ENCODE measurements around the gene DGCR8. TPM values are rescaled to one million over a fixed set of nuclear protein-coding genes. Genes with fewer than 3 reads are reported as not detected.

DGCR8 gene
- polyA plus RNA-seq: 10 to 100 TPM; 17.0 to 31.0 (median 17.7) TPM
- long read RNA-seq, donor 1, full-length matches to known transcripts: 5 of 13 reads
- long read RNA-seq, donor 1, partial matches to known transcripts: 8 of 13 reads
- long read RNA-seq, donor 1, other reads (novel, unspliced or antisense): 0 of 13 reads
- long read RNA-seq, donor 2: 0 reads
- long read RNA-seq, donor 3: 0 reads
- long read RNA-seq, donor 4: 0 reads
- long read RNA-seq, donor 5: 0 reads
- long read RNA-seq, donor 6, partial matches to known transcripts: 21 of 21 reads
- long read RNA-seq, donor 6, other reads (novel, unspliced or antisense): 0 of 21 reads
- long read RNA-seq, donor 7, full-length matches to known transcripts: 1 of 1 reads
- long read RNA-seq, donor 7, partial matches to known transcripts: 0 of 1 reads
- long read RNA-seq, donor 7, other reads (novel, unspliced or antisense): 0 of 1 reads
- long read RNA-seq, donor 8, full-length matches to known transcripts: 1 of 1 reads
- long read RNA-seq, donor 8, partial matches to known transcripts: 0 of 1 reads
- long read RNA-seq, donor 8, other reads (novel, unspliced or antisense): 0 of 1 reads
- long read RNA-seq, donor 9, partial matches to known transcripts: 10 of 10 reads
- long read RNA-seq, donor 9, other reads (novel, unspliced or antisense): 0 of 10 reads
- long read RNA-seq, donor 10, full-length matches to known transcripts: 2 of 2 reads
- long read RNA-seq, donor 10, partial matches to known transcripts: 0 of 2 reads
- long read RNA-seq, donor 10, other reads (novel, unspliced or antisense): 0 of 2 reads

GRCh38 chr22:20079745-20080444 lies at the start of gene DGCR8:
DGCR8 (plus strand) TSS chr22:20080241; CDS start chr22:20085964, 5,723 bp downstream.
- Histone ChIP-seq H3K4me3 (ENCODE audit: low read depth in 1 of 3, low read length in 3 of 3) (peak within 1 kb of the TSS; percentile 86 to 91 (median 87)), H3K4me1 (ENCODE audit: control insufficient read depth in 3 of 3, insufficient read depth in 2 of 3, low read depth in 1 of 3, low read length in 2 of 3) (peaks cover 0 to 28% (median 5%) of the 10 kb centered on the region in 3 donors), H3K9me3 (ENCODE audit: control insufficient read depth in 2 of 2, insufficient read depth in 1 of 2, low read depth in 1 of 2, low read length in 1 of 2) (no peaks in the 10 kb centered on the region), H3K27ac (ENCODE audit: low read depth in 1 of 3, low read length in 2 of 3) (peak within 1 kb of the TSS; percentile 81 to 93 (median 90)), H3K36me3 (ENCODE audit: control insufficient read depth in 3 of 3, insufficient read depth in 2 of 3, low read depth in 1 of 3, low read length in 3 of 3) (peaks cover 0 to 17% (median 0%) of the 10 kb centered on the region in 3 donors), H3K27me3 (ENCODE audit: control insufficient read depth in 3 of 3, insufficient read depth in 3 of 3, low read length in 3 of 3) (no peaks in the 10 kb centered on the region)
- FAIRE-seq (no peak), DNase-seq (peak; percentile 95 to 99)
- 0% methylated on average over 55 to 100 of the region's 100 CpGs for WGBS, 3 donors

GRCh38 chr22:20031732-20032406 lies 48.2 kb upstream of the DGCR8 start:
- FAIRE-seq (no peak), DNase-seq (peak in 1 of 2 donors; percentile 53)
- Histone ChIP-seq H3K4me1 (ENCODE audit: control insufficient read depth in 3 of 3, insufficient read depth in 2 of 3, low read depth in 1 of 3, low read length in 2 of 3) (no peaks in the 10 kb centered on the region), H3K27me3 (ENCODE audit: control insufficient read depth in 3 of 3, insufficient read depth in 3 of 3, low read length in 3 of 3) (no peaks in the 10 kb centered on the region), H3K9me3 (ENCODE audit: control insufficient read depth in 2 of 2, insufficient read depth in 1 of 2, low read depth in 1 of 2, low read length in 1 of 2) (no peaks in the 10 kb centered on the region), H3K4me3 (ENCODE audit: low read depth in 1 of 3, low read length in 3 of 3) (no peak overlapping the region), H3K36me3 (ENCODE audit: control insufficient read depth in 3 of 3, insufficient read depth in 2 of 3, low read depth in 1 of 3, low read length in 3 of 3) (peaks cover 0 to 29% (median 0%) of the 10 kb centered on the region in 3 donors), H3K27ac (ENCODE audit: low read depth in 1 of 3, low read length in 2 of 3) (no peak overlapping the region)
- WGBS, 3 donors: 60 to 76% (median 75%) methylated on average over 16 of the region's 16 CpGs

- no peak overlapping the region for H3K27ac ChIP-seq (ENCODE audit: low read depth in 1 of 3, low read length in 2 of 3)
- no peak overlapping the region for H3K4me3 ChIP-seq (ENCODE audit: low read depth in 1 of 3, low read length in 3 of 3)
- no peak for FAIRE-seq
- no peaks in the 10 kb centered on the region for H3K9me3 ChIP-seq (ENCODE audit: control insufficient read depth in 2 of 2, insufficient read depth in 1 of 2, low read depth in 1 of 2, low read length in 1 of 2)
- no peak for DNase-seq
- no peaks in the 10 kb centered on the region for H3K27me3 ChIP-seq (ENCODE audit: control insufficient read depth in 3 of 3, insufficient read depth in 3 of 3, low read length in 3 of 3)
- WGBS, 3 donors: 82 to 87% (median 85%) methylated on average over 7 of the region's 7 CpGs
- no peaks in the 10 kb centered on the region for H3K4me1 ChIP-seq (ENCODE audit: control insufficient read depth in 3 of 3, insufficient read depth in 2 of 3, low read depth in 1 of 3, low read length in 2 of 3)
- peaks cover 0 to 34% (median 0%) of the 10 kb centered on the region in 3 donors for H3K36me3 ChIP-seq (ENCODE audit: control insufficient read depth in 3 of 3, insufficient read depth in 2 of 3, low read depth in 1 of 3, low read length in 3 of 3)
Measured at GRCh38 chr22:20032407-20032991, 47.5 kb upstream of the DGCR8 start.

GRCh38 chr22:20033045-20033706 lies 46.9 kb upstream of the DGCR8 start:
- no peak overlapping the region for H3K4me3 ChIP-seq (ENCODE audit: low read depth in 1 of 3, low read length in 3 of 3)
- FAIRE-seq: no peak
- H3K4me1 ChIP-seq (ENCODE audit: control insufficient read depth in 3 of 3, insufficient read depth in 2 of 3, low read depth in 1 of 3, low read length in 2 of 3): no peaks in the 10 kb centered on the region
- WGBS, 3 donors: 78 to 85% (median 80%) methylated on average over 9 to 14 of the region's 14 CpGs
- no peak for DNase-seq
- no peaks in the 10 kb centered on the region for H3K27me3 ChIP-seq (ENCODE audit: control insufficient read depth in 3 of 3, insufficient read depth in 3 of 3, low read length in 3 of 3)
- peaks cover 0 to 41% (median 0%) of the 10 kb centered on the region in 3 donors for H3K36me3 ChIP-seq (ENCODE audit: control insufficient read depth in 3 of 3, insufficient read depth in 2 of 3, low read depth in 1 of 3, low read length in 3 of 3)
- no peak overlapping the region for H3K27ac ChIP-seq (ENCODE audit: low read depth in 1 of 3, low read length in 2 of 3)
- H3K9me3 ChIP-seq (ENCODE audit: control insufficient read depth in 2 of 2, insufficient read depth in 1 of 2, low read depth in 1 of 2, low read length in 1 of 2): no peaks in the 10 kb centered on the region

- H3K27me3 ChIP-seq (ENCODE audit: control insufficient read depth in 3 of 3, insufficient read depth in 3 of 3, low read length in 3 of 3): no peaks in the 10 kb centered on the region
- H3K4me1 ChIP-seq (ENCODE audit: control insufficient read depth in 3 of 3, insufficient read depth in 2 of 3, low read depth in 1 of 3, low read length in 2 of 3): no peaks in the 10 kb centered on the region
- WGBS, 3 donors: 74 to 87% (median 85%) methylated on average over 5 of the region's 5 CpGs
- no peak overlapping the region for H3K4me3 ChIP-seq (ENCODE audit: low read depth in 1 of 3, low read length in 3 of 3)
- H3K36me3 ChIP-seq (ENCODE audit: control insufficient read depth in 3 of 3, insufficient read depth in 2 of 3, low read depth in 1 of 3, low read length in 3 of 3): peaks cover 0 to 48% (median 0%) of the 10 kb centered on the region in 3 donors
- no peak for DNase-seq
- H3K27ac ChIP-seq (ENCODE audit: low read depth in 1 of 3, low read length in 2 of 3): no peak overlapping the region
- no peak for FAIRE-seq
- H3K9me3 ChIP-seq (ENCODE audit: control insufficient read depth in 2 of 2, insufficient read depth in 1 of 2, low read depth in 1 of 2, low read length in 1 of 2): no peaks in the 10 kb centered on the region
Measured at GRCh38 chr22:20034143-20034542, 45.9 kb upstream of the DGCR8 start.

GRCh38 chr22:20035375-20036083 lies 44.5 kb upstream of the DGCR8 start:
- DNase-seq: no peak
- Histone ChIP-seq H3K9me3 (ENCODE audit: control insufficient read depth in 2 of 2, insufficient read depth in 1 of 2, low read depth in 1 of 2, low read length in 1 of 2) (no peaks in the 10 kb centered on the region), H3K36me3 (ENCODE audit: control insufficient read depth in 3 of 3, insufficient read depth in 2 of 3, low read depth in 1 of 3, low read length in 3 of 3) (peaks cover 0 to 57% (median 0%) of the 10 kb centered on the region in 3 donors), H3K4me1 (ENCODE audit: control insufficient read depth in 3 of 3, insufficient read depth in 2 of 3, low read depth in 1 of 3, low read length in 2 of 3) (no peaks in the 10 kb centered on the region), H3K27ac (ENCODE audit: low read depth in 1 of 3, low read length in 2 of 3) (no peak overlapping the region), H3K27me3 (ENCODE audit: control insufficient read depth in 3 of 3, insufficient read depth in 3 of 3, low read length in 3 of 3) (no peaks in the 10 kb centered on the region), H3K4me3 (ENCODE audit: low read depth in 1 of 3, low read length in 3 of 3) (no peak overlapping the region)
- 87 to 88% (median 88%) methylated on average over 16 of the region's 16 CpGs for WGBS, 3 donors
- FAIRE-seq: no peak

- FAIRE-seq: no peak
- H3K27me3 ChIP-seq (ENCODE audit: control insufficient read depth in 3 of 3, insufficient read depth in 3 of 3, low read length in 3 of 3): no peaks in the 10 kb centered on the region
Measured at GRCh38 chr22:20036084-20036482, 44.0 kb upstream of the DGCR8 start.

More at GRCh38 chr22:20036084-20036482, 44.0 kb upstream of the DGCR8 start:
- WGBS, 3 donors: 85 to 94% (median 93%) methylated on average over 10 of the region's 10 CpGs
- Histone ChIP-seq H3K36me3 (ENCODE audit: control insufficient read depth in 3 of 3, insufficient read depth in 2 of 3, low read depth in 1 of 3, low read length in 3 of 3) (peaks cover 0 to 61% (median 0%) of the 10 kb centered on the region in 3 donors), H3K4me1 (ENCODE audit: control insufficient read depth in 3 of 3, insufficient read depth in 2 of 3, low read depth in 1 of 3, low read length in 2 of 3) (no peaks in the 10 kb centered on the region), H3K4me3 (ENCODE audit: low read depth in 1 of 3, low read length in 3 of 3) (no peak overlapping the region), H3K9me3 (ENCODE audit: control insufficient read depth in 2 of 2, insufficient read depth in 1 of 2, low read depth in 1 of 2, low read length in 1 of 2) (no peaks in the 10 kb centered on the region), H3K27ac (ENCODE audit: low read depth in 1 of 3, low read length in 2 of 3) (no peak overlapping the region)
- no peak for DNase-seq
